ENCODE results near the gene FOXD1. TPM values are rescaled to one million over a fixed set of nuclear protein-coding genes. Genes with fewer than 3 reads are reported as not detected.

Gene FOXD1
- polyA plus RNA-seq: 0.04 TPM
- long read RNA-seq, donor 1, partial matches to known transcripts: 0 of 3 reads
- long read RNA-seq, donor 1, other reads (novel, unspliced or antisense): 0 of 3 reads
- long read RNA-seq, donor 2: 0 reads
- long read RNA-seq, donor 3: 0 reads
- long read RNA-seq, donor 4, partial matches to known transcripts: 0 of 3 reads
- long read RNA-seq, donor 4, other reads (novel, unspliced or antisense): 0 of 3 reads
- long read RNA-seq, donor 5: 0 reads
- long read RNA-seq, donor 6: 0 reads
- long read RNA-seq, donor 7: 0 reads
- long read RNA-seq, donor 8: 0 reads
- long read RNA-seq, donor 9: 0 reads
- long read RNA-seq, donor 10: 0 reads
- long read RNA-seq, donor 11: 0 reads

- DNase-seq: peak; percentile 70 to 85
- peak within 1 kb of the TSS; percentile 45 for H3K4me3 ChIP-seq (ENCODE audit: low read length)
- peak within 1 kb of the TSS; percentile 58 for H3K27ac ChIP-seq (ENCODE audit: low read length)
- WGBS (ENCODE audit: insufficient coverage, low lambda C conversion rate): no CpG with 5 or more reads among the region's 59 CpGs
- H3K4me1 ChIP-seq (ENCODE audit: control insufficient read depth, insufficient read depth, low read length): peaks cover 16% of the 10 kb centered on the region
- H3K9me3 ChIP-seq (ENCODE audit: control insufficient read depth, low read depth, low read length): peaks cover 10% of the 10 kb centered on the region
- no peaks in the 10 kb centered on the region for H3K36me3 ChIP-seq (ENCODE audit: control insufficient read depth, insufficient read depth, low read length)
- H3K27me3 ChIP-seq (ENCODE audit: control insufficient read depth, insufficient read depth, low read length): peaks cover 84% of the 10 kb centered on the region
Measured at GRCh38 chr5:73448463-73449136, at the start of gene FOXD1. TSS of gene FOXD1 (minus strand) at chr5:73448777. CDS start at chr5:73448362, 415 bp downstream.

GRCh38 chr5:73497497-73498056, 49.0 kb upstream of the FOXD1 start:
- no peak for DNase-seq
- Histone ChIP-seq H3K4me1 (ENCODE audit: control insufficient read depth, insufficient read depth, low read length) (peaks cover 26% of the 10 kb centered on the region), H3K4me3 (ENCODE audit: low read length) (peak overlapping the region; percentile 97), H3K27me3 (ENCODE audit: control insufficient read depth, insufficient read depth, low read length) (no peaks in the 10 kb centered on the region), H3K9me3 (ENCODE audit: control insufficient read depth, low read depth, low read length) (no peaks in the 10 kb centered on the region), H3K27ac (ENCODE audit: low read length) (peak overlapping the region; percentile 81), H3K36me3 (ENCODE audit: control insufficient read depth, insufficient read depth, low read length) (peaks cover 8% of the 10 kb centered on the region)
- WGBS (ENCODE audit: insufficient coverage, low lambda C conversion rate): 63% methylated on average over 2 of the region's 16 CpGs

GRCh38 chr5:73496984-73497457, 48.4 kb upstream of the FOXD1 start:
- Histone ChIP-seq H3K4me3 (ENCODE audit: low read length) (no peak overlapping the region), H3K36me3 (ENCODE audit: control insufficient read depth, insufficient read depth, low read length) (peaks cover 4% of the 10 kb centered on the region), H3K9me3 (ENCODE audit: control insufficient read depth, low read depth, low read length) (no peaks in the 10 kb centered on the region), H3K27ac (ENCODE audit: low read length) (peak overlapping the region; percentile 81), H3K27me3 (ENCODE audit: control insufficient read depth, insufficient read depth, low read length) (no peaks in the 10 kb centered on the region), H3K4me1 (ENCODE audit: control insufficient read depth, insufficient read depth, low read length) (peaks cover 26% of the 10 kb centered on the region)
- peak; percentile 42 to 78 for DNase-seq
- no CpG with 5 or more reads among the region's 1 CpG for WGBS (ENCODE audit: insufficient coverage, low lambda C conversion rate)

GRCh38 chr5:73495772-73496335, 47.3 kb upstream of the FOXD1 start:
- Histone ChIP-seq H3K4me3 (ENCODE audit: low read length) (no peak overlapping the region), H3K27ac (ENCODE audit: low read length) (peak overlapping the region; percentile 81), H3K36me3 (ENCODE audit: control insufficient read depth, insufficient read depth, low read length) (no peaks in the 10 kb centered on the region), H3K4me1 (ENCODE audit: control insufficient read depth, insufficient read depth, low read length) (peaks cover 26% of the 10 kb centered on the region), H3K27me3 (ENCODE audit: control insufficient read depth, insufficient read depth, low read length) (peaks cover 2% of the 10 kb centered on the region), H3K9me3 (ENCODE audit: control insufficient read depth, low read depth, low read length) (no peaks in the 10 kb centered on the region)
- peak; percentile 72 to 88 for DNase-seq
- 17% methylated on average over 3 of the region's 4 CpGs for WGBS (ENCODE audit: insufficient coverage, low lambda C conversion rate)

GRCh38 chr5:73494721-73495120, 46.1 kb upstream of the FOXD1 start:
- no peaks in the 10 kb centered on the region for H3K9me3 ChIP-seq (ENCODE audit: control insufficient read depth, low read depth, low read length)
- H3K4me1 ChIP-seq (ENCODE audit: control insufficient read depth, insufficient read depth, low read length): peaks cover 26% of the 10 kb centered on the region
- peaks cover 2% of the 10 kb centered on the region for H3K27me3 ChIP-seq (ENCODE audit: control insufficient read depth, insufficient read depth, low read length)
- no peak for DNase-seq
- H3K27ac ChIP-seq (ENCODE audit: low read length): no peak overlapping the region
- H3K4me3 ChIP-seq (ENCODE audit: low read length): no peak overlapping the region
- no peaks in the 10 kb centered on the region for H3K36me3 ChIP-seq (ENCODE audit: control insufficient read depth, insufficient read depth, low read length)

- WGBS (ENCODE audit: insufficient coverage, low lambda C conversion rate): no CpG with 5 or more reads among the region's 3 CpGs
- H3K9me3 ChIP-seq (ENCODE audit: control insufficient read depth, low read depth, low read length): no peaks in the 10 kb centered on the region
- peaks cover 26% of the 10 kb centered on the region for H3K4me1 ChIP-seq (ENCODE audit: control insufficient read depth, insufficient read depth, low read length)
- no peaks in the 10 kb centered on the region for H3K36me3 ChIP-seq (ENCODE audit: control insufficient read depth, insufficient read depth, low read length)
- DNase-seq: no peak
- no peak overlapping the region for H3K27ac ChIP-seq (ENCODE audit: low read length)
- H3K4me3 ChIP-seq (ENCODE audit: low read length): no peak overlapping the region
- peaks cover 2% of the 10 kb centered on the region for H3K27me3 ChIP-seq (ENCODE audit: control insufficient read depth, insufficient read depth, low read length)
Measured at GRCh38 chr5:73493421-73493820, 44.8 kb upstream of the FOXD1 start.

GRCh38 chr5:73491155-73491554, 42.6 kb upstream of the FOXD1 start:
- no peak for DNase-seq
- Histone ChIP-seq H3K9me3 (ENCODE audit: control insufficient read depth, low read depth, low read length) (no peaks in the 10 kb centered on the region), H3K4me1 (ENCODE audit: control insufficient read depth, insufficient read depth, low read length) (peaks cover 11% of the 10 kb centered on the region), H3K4me3 (ENCODE audit: low read length) (no peak overlapping the region), H3K36me3 (ENCODE audit: control insufficient read depth, insufficient read depth, low read length) (no peaks in the 10 kb centered on the region), H3K27me3 (ENCODE audit: control insufficient read depth, insufficient read depth, low read length) (peaks cover 2% of the 10 kb centered on the region), H3K27ac (ENCODE audit: low read length) (no peak overlapping the region)
- WGBS (ENCODE audit: insufficient coverage, low lambda C conversion rate): no CpG with 5 or more reads among the region's 1 CpG

GRCh38 chr5:73490088-73490487, 41.5 kb upstream of the FOXD1 start:
- H3K9me3 ChIP-seq (ENCODE audit: control insufficient read depth, low read depth, low read length): no peaks in the 10 kb centered on the region
- WGBS (ENCODE audit: insufficient coverage, low lambda C conversion rate): no CpG with 5 or more reads among the region's 2 CpGs
- H3K4me3 ChIP-seq (ENCODE audit: low read length): no peak overlapping the region
- H3K27me3 ChIP-seq (ENCODE audit: control insufficient read depth, insufficient read depth, low read length): peaks cover 2% of the 10 kb centered on the region
- DNase-seq: no peak
- no peaks in the 10 kb centered on the region for H3K36me3 ChIP-seq (ENCODE audit: control insufficient read depth, insufficient read depth, low read length)
- no peak overlapping the region for H3K27ac ChIP-seq (ENCODE audit: low read length)
- H3K4me1 ChIP-seq (ENCODE audit: control insufficient read depth, insufficient read depth, low read length): peaks cover 2% of the 10 kb centered on the region

- H3K27me3 ChIP-seq (ENCODE audit: control insufficient read depth, insufficient read depth, low read length): peaks cover 2% of the 10 kb centered on the region
- DNase-seq: no peak
- no peaks in the 10 kb centered on the region for H3K36me3 ChIP-seq (ENCODE audit: control insufficient read depth, insufficient read depth, low read length)
- H3K9me3 ChIP-seq (ENCODE audit: control insufficient read depth, low read depth, low read length): no peaks in the 10 kb centered on the region
- no peak overlapping the region for H3K4me3 ChIP-seq (ENCODE audit: low read length)
- no peaks in the 10 kb centered on the region for H3K4me1 ChIP-seq (ENCODE audit: control insufficient read depth, insufficient read depth, low read length)
- no CpG with 5 or more reads among the region's 3 CpGs for WGBS (ENCODE audit: insufficient coverage, low lambda C conversion rate)
- no peak overlapping the region for H3K27ac ChIP-seq (ENCODE audit: low read length)
Measured at GRCh38 chr5:73488806-73489205, 40.2 kb upstream of the FOXD1 start.

- no peak overlapping the region for H3K27ac ChIP-seq (ENCODE audit: low read length)
- H3K36me3 ChIP-seq (ENCODE audit: control insufficient read depth, insufficient read depth, low read length): no peaks in the 10 kb centered on the region
- H3K9me3 ChIP-seq (ENCODE audit: control insufficient read depth, low read depth, low read length): no peaks in the 10 kb centered on the region
- DNase-seq: no peak
- H3K4me3 ChIP-seq (ENCODE audit: low read length): no peak overlapping the region
- H3K4me1 ChIP-seq (ENCODE audit: control insufficient read depth, insufficient read depth, low read length): no peaks in the 10 kb centered on the region
- H3K27me3 ChIP-seq (ENCODE audit: control insufficient read depth, insufficient read depth, low read length): peaks cover 2% of the 10 kb centered on the region
- 67% methylated on average over 1 of the region's 4 CpGs for WGBS (ENCODE audit: insufficient coverage, low lambda C conversion rate)
Measured at GRCh38 chr5:73487815-73488214, 39.2 kb upstream of the FOXD1 start.
